ENCODE data around the gene CYP1A2.
"Not testable (repeated sequence)": the region's sequence is repeated elsewhere in the genome, so short reads cannot be mapped to it uniquely, and the experiment has no call there.

CYP1A2 gene

GRCh38 chr15:74776821-74777768, 28.4 kb downstream of the CYP1A2 start:
- DNase-seq (ENCODE audit: low read depth): peak; percentile 36

- no peak for DNase-seq (ENCODE audit: low read depth)
These were observed 29.3 kb downstream of the CYP1A2 start for GRCh38 chr15:74777769-74778598.

GRCh38 chr15:74778599-74778970, 29.9 kb downstream of the CYP1A2 start:
- DNase-seq (ENCODE audit: low read depth): no peak

GRCh38 chr15:74779162-74779648, 30.6 kb downstream of the CYP1A2 start:
- no peak for DNase-seq (ENCODE audit: low read depth)

- DNase-seq (ENCODE audit: low read depth): no peak
These were observed 32.1 kb downstream of the CYP1A2 start for GRCh38 chr15:74780523-74781430.

GRCh38 chr15:74781431-74782258, 33.0 kb downstream of the CYP1A2 start, which contains the start of gene CSK:
CSK (plus strand) TSS chr15:74782080; CDS start chr15:74798298, 16,218 bp downstream.
- peak; percentile 79 for DNase-seq (ENCODE audit: low read depth)

GRCh38 chr15:74782259-74783071, 33.8 kb downstream of the CYP1A2 start:
- peak; percentile 48 for DNase-seq (ENCODE audit: low read depth)

- peak; percentile 34 for DNase-seq (ENCODE audit: low read depth)
These were observed 34.6 kb downstream of the CYP1A2 start for GRCh38 chr15:74783072-74783807.

GRCh38 chr15:74783808-74784175, 35.1 kb downstream of the CYP1A2 start:
- no peak for DNase-seq (ENCODE audit: low read depth)

GRCh38 chr15:74784426-74785193, 36.0 kb downstream of the CYP1A2 start:
- no peak for DNase-seq (ENCODE audit: low read depth)

- DNase-seq (ENCODE audit: low read depth): peak; percentile 40
These were observed 36.8 kb downstream of the CYP1A2 start for GRCh38 chr15:74785194-74786032.

- not testable (repeated sequence) for DNase-seq (ENCODE audit: low read depth)
These were observed 37.4 kb downstream of the CYP1A2 start for GRCh38 chr15:74786081-74786480.

- no peak for DNase-seq (ENCODE audit: low read depth)
These were observed 38.0 kb downstream of the CYP1A2 start for GRCh38 chr15:74786551-74787165.

- DNase-seq (ENCODE audit: low read depth): peak; percentile 88
These were observed 38.8 kb downstream of the CYP1A2 start for GRCh38 chr15:74787251-74788041.

- DNase-seq (ENCODE audit: low read depth): no peak
These were observed 39.5 kb downstream of the CYP1A2 start for GRCh38 chr15:74788042-74788682.

Data from activated T-cell treated with anti-CD3 and anti-CD28 coated beads for 48 hours (primary cell).